Stimulated activated CD4-positive, alpha-beta T cell treated with anti-CD3 and anti-CD28 coated beads, Interleukin-1b, Interleukin-23, amount 100 ng/mL, for 24 hours (primary cell): ENCODE data around the gene FBLN2.

Experiments
- DNase-seq, 4 experiments: peaks; one replicate each; pipeline ENCODE4 v3.0.0-alpha.2; 2020; ENCODE audit warnings: low read depth in 4 of 4, low spot score in 1 of 4

Gene FBLN2

GRCh38 chr3:13682331-13683013 lies 133.5 kb downstream of the FBLN2 start:
- no peak for DNase-seq

GRCh38 chr3:13683288-13683687 lies 134.4 kb downstream of the FBLN2 start:
- no peak for DNase-seq

GRCh38 chr3:13683772-13684171 lies 134.8 kb downstream of the FBLN2 start:
- no peak for DNase-seq

GRCh38 chr3:13684350-13684749 lies 135.4 kb downstream of the FBLN2 start:
- no peak for DNase-seq

GRCh38 chr3:13684854-13685253 lies 135.9 kb downstream of the FBLN2 start:
- DNase-seq, result no peak

GRCh38 chr3:13685721-13686120 lies 136.8 kb downstream of the FBLN2 start:
- DNase-seq, result no peak

GRCh38 chr3:13686367-13687160 lies 137.6 kb downstream of the FBLN2 start:
- DNase-seq, result no peak

GRCh38 chr3:13687517-13687943 lies 138.6 kb downstream of the FBLN2 start:
- no peak for DNase-seq
